Peyer's patch (tissue), 4 donors: ENCODE data around the gene SRRM3. TPM values are rescaled to one million over a fixed set of nuclear protein-coding genes. Genes with fewer than 3 reads are reported as not detected.

Source experiments
- DNase-seq, 3 donors: peaks; one replicate each; pipeline ENCODE4 v3.0.0-alpha.2; 2017 to 2019
- H3K27ac ChIP-seq, 4 donors: fragments of 200-600 bp; sonication (generic); one replicate each; pipeline ENCODE4 v1.5.1; 2016 to 2019
- H3K27me3 ChIP-seq, 2 donors: fragments of 200-600 bp; sonication (generic); one replicate each; pipeline ENCODE4 v1.5.1; 2019
- H3K36me3 ChIP-seq, 3 donors: fragments of 200-600 bp; sonication (generic); one replicate each; pipeline ENCODE4 v1.5.1; 2016 to 2019
- H3K4me1 ChIP-seq, 4 donors: fragments of 200-600 bp; sonication (generic); one replicate each; pipeline ENCODE4 v1.5.1; 2016 to 2019
- H3K4me3 ChIP-seq, 4 donors: fragments of 200-600 bp; sonication (generic); 1 replicate in 3 of 4; 2 replicates in 1 of 4; pipeline ENCODE4 v1.5.1; 2016 to 2019; ENCODE audit warnings: mild to moderate bottlenecking in 1 of 4
- H3K9me3 ChIP-seq, 4 donors: fragments of 200-600 bp; sonication (generic); one replicate each; pipeline ENCODE4 v1.5.1; 2016 to 2019; ENCODE audit warnings: mild to moderate bottlenecking in 1 of 4
- POLR2A ChIP-seq, 2 donors: fragments of 450-650 bp; IDR thresholded peaks; one replicate each; pipeline ENCODE4 v1.5.1; 2017; ENCODE audit warnings: antibody characterized with exemption in 2 of 2, mild to moderate bottlenecking in 2 of 2, moderate library complexity in 2 of 2
- total RNA-seq, 4 donors: library from RNA; depleted of rRNA; stranded (reverse); fragments of >200 nt; gene quantifications; one replicate each; pipeline ENCODE4 v1.1.0, GENCODE V29; 2016
- TF ChIP-seq, protein P1 (sequence below), 6 experiments: fragments of 450-650 bp in 4 of 6; fragments of 200-600 bp in 2 of 6; sonication (generic) in 1 of 6; IDR thresholded peaks; one replicate each; pipeline ENCODE4 v1.5.1; 2017 to 2019; ENCODE audit warnings: antibody characterized with exemption in 6 of 6, mild to moderate bottlenecking in 3 of 6, moderate library complexity in 1 of 6

Gene SRRM3
- total RNA-seq, 4 donors from 2014 or later = 0.85 to 7.4 (median 1.2) TPM; not detected in 1

DNA sequence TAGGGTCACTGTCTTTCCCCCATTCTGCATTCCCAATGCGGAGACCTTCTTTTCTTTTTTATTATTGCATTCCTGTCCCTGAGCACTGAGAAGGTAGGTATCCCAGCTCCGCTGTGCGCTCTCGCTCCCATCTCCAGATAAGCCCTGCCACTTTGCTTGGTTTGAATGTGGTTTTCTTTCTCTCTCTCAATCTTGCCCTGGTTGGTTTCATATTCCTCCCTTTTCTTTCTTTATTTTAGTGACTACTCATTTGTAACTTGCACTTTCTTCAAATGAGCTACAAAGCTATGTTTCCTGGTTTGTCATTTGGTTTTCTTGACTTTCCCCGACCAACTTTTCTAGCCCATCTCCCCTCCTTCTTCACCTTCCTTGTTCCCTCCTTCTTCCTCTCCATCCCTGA lies 71.8 kb downstream of the SRRM3 start:
- TF ChIP-seq, protein P1, sequence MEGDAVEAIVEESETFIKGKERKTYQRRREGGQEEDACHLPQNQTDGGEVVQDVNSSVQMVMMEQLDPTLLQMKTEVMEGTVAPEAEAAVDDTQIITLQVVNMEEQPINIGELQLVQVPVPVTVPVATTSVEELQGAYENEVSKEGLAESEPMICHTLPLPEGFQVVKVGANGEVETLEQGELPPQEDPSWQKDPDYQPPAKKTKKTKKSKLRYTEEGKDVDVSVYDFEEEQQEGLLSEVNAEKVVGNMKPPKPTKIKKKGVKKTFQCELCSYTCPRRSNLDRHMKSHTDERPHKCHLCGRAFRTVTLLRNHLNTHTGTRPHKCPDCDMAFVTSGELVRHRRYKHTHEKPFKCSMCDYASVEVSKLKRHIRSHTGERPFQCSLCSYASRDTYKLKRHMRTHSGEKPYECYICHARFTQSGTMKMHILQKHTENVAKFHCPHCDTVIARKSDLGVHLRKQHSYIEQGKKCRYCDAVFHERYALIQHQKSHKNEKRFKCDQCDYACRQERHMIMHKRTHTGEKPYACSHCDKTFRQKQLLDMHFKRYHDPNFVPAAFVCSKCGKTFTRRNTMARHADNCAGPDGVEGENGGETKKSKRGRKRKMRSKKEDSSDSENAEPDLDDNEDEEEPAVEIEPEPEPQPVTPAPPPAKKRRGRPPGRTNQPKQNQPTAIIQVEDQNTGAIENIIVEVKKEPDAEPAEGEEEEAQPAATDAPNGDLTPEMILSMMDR (IDR thresholded peaks at IDR 0.05) = no peak
- TF ChIP-seq POLR2A (IDR thresholded peaks at IDR 0.05) = no peak
- no peak overlapping the region for H3K27ac ChIP-seq
- H3K4me1 ChIP-seq = no peaks in the 10 kb centered on the region
- no peak overlapping the region for H3K4me3 ChIP-seq
- no peaks in the 10 kb centered on the region for H3K9me3 ChIP-seq
- DNase-seq = no peak
- no peaks in the 10 kb centered on the region for H3K36me3 ChIP-seq
- no peaks in the 10 kb centered on the region for H3K27me3 ChIP-seq

DNA sequence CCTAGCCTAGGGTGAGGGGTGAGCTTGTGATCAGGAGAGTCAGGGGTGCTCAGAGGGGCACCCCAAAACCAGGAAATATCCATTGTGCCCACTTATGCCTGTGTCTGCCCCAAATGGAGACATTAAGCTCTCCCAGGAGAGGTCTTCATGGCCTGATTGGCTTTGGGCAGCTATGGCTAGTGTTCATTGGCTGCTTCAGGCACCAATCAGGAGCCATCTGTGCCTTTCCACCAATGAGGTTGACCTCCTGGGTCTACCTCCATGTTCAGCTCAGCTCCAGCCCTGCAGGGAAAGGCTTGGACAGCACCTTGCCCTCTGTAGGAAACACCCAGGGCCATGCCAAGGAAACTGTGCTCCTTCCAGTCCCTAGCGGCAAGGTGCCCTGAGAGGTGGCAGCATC lies 76.8 kb downstream of the SRRM3 start:
- TF ChIP-seq, protein P1 (IDR thresholded peaks at IDR 0.05) = no peak
- TF ChIP-seq POLR2A (IDR thresholded peaks at IDR 0.05) = no peak
- Histone ChIP-seq H3K4me3 (no peak overlapping the region), H3K27ac (no peak overlapping the region), H3K4me1 (peaks cover 0 to 20% (median 9%) of the 10 kb centered on the region in 4 donors), H3K9me3 (no peaks in the 10 kb centered on the region), H3K36me3 (no peaks in the 10 kb centered on the region), H3K27me3 (peaks cover 0 to 19% of the 10 kb centered on the region in 2 donors)
- DNase-seq = no peak

DNA sequence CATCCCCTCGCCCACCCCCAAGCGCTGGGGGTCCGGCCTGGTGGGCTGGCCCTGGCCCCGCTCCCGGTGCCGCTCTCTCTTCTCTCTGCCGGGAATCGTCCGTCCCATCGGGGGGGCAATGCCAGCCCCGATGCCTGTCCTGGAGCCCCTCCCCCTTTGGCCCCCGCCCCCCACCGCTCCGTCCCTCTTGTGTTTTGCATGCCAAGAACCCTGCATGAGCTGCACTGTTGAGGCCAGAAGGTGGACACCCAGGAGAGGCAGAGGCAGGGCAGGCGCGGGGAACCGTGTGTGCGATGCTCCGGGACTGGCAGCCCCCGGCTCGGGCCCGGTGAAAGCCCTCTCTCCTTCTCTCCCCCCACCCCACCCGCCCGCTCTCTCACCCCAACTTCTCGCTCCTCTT lies 78.7 kb downstream of the SRRM3 start:
- TF ChIP-seq POLR2A (IDR thresholded peaks at IDR 0.05) = no peak
- TF ChIP-seq, protein P1 (IDR thresholded peaks at IDR 0.05) = no peak
- no peak for DNase-seq
- H3K4me3 ChIP-seq = no peak overlapping the region

DNA sequence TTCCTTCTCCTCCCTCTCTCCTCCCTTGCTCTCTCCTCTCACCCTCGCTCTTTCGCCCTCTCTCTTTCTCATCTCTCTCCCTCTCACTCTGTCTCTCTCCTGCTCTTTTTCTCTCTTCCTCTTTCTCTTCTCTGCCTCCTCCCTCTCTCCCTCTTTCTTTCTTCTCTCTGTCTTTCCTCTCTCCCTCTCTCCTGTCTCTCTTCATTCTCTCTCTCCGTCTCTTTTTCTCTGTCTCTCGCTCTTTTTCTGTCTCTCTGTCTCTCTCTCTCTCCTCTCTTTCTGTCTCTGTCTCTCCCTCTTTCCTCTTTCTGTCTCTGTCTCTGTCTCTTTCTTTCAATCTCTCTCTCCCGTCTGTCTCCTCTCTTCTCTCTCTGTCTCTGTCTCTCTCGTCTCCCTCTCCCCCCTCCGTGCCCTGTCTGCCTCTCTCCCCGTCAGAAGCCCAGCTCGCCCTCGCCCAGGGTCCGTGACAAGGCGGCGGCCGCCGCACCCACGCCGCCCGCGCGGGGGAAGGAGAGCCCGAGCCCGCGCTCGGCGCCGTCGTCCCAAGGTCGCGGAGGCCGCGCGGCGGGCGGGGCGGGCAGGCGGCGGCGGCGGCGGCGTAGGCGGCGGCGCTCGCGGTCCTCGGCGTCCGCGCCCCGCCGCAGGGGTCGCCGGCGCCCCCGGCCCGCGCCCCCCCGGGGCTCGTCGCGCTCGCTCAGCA lies 79.5 kb downstream of the SRRM3 start:
- DNase-seq = no peak

More for the DNA sequence above, 78.7 kb downstream of the SRRM3 start:
- H3K9me3 ChIP-seq = no peaks in the 10 kb centered on the region
- H3K27ac ChIP-seq = no peak overlapping the region
- peaks cover 0 to 21% (median 9%) of the 10 kb centered on the region in 4 donors for H3K4me1 ChIP-seq
- no peaks in the 10 kb centered on the region for H3K36me3 ChIP-seq
- H3K27me3 ChIP-seq = peaks cover 0 to 19% of the 10 kb centered on the region in 2 donors

DNA sequence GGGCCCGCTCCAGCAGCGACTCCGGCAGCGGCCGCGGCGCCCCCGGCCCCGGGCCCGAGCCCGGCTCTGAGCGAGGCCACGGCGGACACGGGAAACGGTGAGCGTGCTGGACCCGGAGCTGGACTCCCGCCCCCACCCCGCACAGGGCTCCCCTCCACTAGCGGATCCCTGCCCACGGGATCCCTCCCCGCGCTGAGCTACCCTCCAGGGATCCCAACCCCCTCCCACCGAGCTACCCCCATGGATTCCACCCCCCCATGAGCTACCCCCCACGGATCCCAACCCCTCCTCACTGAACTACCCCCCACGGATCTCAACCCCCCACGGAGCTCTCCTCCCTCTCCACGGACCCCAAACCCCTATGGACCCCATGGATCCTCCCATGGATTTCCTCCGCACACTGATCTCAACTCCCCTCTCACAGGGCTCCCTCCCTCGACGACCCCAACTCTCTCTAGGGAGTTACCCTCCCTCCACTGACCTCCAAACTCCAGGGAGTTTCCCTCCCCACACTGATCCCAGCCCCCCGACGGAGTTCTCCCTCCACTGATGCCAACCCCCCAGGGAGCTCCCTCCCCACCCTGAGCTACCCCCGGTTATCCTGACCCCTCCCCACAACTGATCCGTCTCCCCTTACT lies 80.1 kb downstream of the SRRM3 start:
- no peaks in the 10 kb centered on the region for H3K9me3 ChIP-seq
- H3K36me3 ChIP-seq = no peaks in the 10 kb centered on the region
- no peak for DNase-seq
- H3K27ac ChIP-seq = no peak overlapping the region
- peaks cover 0 to 21% (median 9%) of the 10 kb centered on the region in 4 donors for H3K4me1 ChIP-seq
- H3K27me3 ChIP-seq = peaks cover 0 to 19% of the 10 kb centered on the region in 2 donors
- no peak for TF ChIP-seq POLR2A (IDR thresholded peaks at IDR 0.05)
- TF ChIP-seq, protein P1 (IDR thresholded peaks at IDR 0.05) = no peak
- H3K4me3 ChIP-seq = peak overlapping the region in 3 of 4 donors; percentile 47 to 59 (median 52)

More for the DNA sequence above, 79.5 kb downstream of the SRRM3 start:
- peaks cover 0 to 21% (median 9%) of the 10 kb centered on the region in 4 donors for H3K4me1 ChIP-seq
- H3K4me3 ChIP-seq = peak overlapping the region in 3 of 4 donors; percentile 47 to 59 (median 52)
- peaks cover 0 to 19% of the 10 kb centered on the region in 2 donors for H3K27me3 ChIP-seq
- H3K27ac ChIP-seq = no peak overlapping the region
- H3K9me3 ChIP-seq = no peaks in the 10 kb centered on the region
- no peaks in the 10 kb centered on the region for H3K36me3 ChIP-seq
- no peak for TF ChIP-seq POLR2A (IDR thresholded peaks at IDR 0.05)
- TF ChIP-seq, protein P1 (IDR thresholded peaks at IDR 0.05) = no peak
